Measurements from ENCODE around the gene PIRT.

The PIRT gene

GRCh38 chr17:10844621-10845387 is 6.9 kb upstream of the PIRT start (continued):
- no peak for TF ChIP-seq ZNF274 (IDR thresholded peaks at IDR 0.05; ENCODE audit: low read length)
- TF ChIP-seq ZNF274 (tag by site-specific recombination; IDR thresholded peaks at IDR 0.05; ENCODE audit: borderline replicate concordance): no peak
- TF ChIP-seq, protein P1, sequence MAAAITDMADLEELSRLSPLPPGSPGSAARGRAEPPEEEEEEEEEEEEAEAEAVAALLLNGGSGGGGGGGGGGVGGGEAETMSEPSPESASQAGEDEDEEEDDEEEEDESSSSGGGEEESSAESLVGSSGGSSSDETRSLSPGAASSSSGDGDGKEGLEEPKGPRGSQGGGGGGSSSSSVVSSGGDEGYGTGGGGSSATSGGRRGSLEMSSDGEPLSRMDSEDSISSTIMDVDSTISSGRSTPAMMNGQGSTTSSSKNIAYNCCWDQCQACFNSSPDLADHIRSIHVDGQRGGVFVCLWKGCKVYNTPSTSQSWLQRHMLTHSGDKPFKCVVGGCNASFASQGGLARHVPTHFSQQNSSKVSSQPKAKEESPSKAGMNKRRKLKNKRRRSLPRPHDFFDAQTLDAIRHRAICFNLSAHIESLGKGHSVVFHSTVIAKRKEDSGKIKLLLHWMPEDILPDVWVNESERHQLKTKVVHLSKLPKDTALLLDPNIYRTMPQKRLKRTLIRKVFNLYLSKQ (tag by site-specific recombination; IDR thresholded peaks at IDR 0.05; ENCODE audit: borderline replicate concordance): no peak
- TF ChIP-seq PBX3 (CRISPR knock-in tag; IDR thresholded peaks at IDR 0.05): no peak
- TF ChIP-seq ZBTB21 (tag by site-specific recombination; IDR thresholded peaks at IDR 0.05): no peak
- TF ChIP-seq, protein P2, sequence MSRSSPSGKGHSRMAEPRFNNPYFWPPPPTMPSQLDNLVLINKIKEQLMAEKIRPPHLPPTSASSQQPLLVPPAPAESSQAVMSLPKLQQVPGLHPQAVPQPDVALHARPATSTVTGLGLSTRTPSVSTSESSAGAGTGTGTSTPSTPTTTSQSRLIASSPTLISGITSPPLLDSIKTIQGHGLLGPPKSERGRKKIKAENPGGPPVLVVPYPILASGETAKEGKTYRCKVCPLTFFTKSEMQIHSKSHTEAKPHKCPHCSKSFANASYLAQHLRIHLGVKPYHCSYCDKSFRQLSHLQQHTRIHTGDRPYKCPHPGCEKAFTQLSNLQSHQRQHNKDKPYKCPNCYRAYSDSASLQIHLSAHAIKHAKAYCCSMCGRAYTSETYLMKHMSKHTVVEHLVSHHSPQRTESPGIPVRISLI (tag by site-specific recombination; IDR thresholded peaks at IDR 0.05): no peak
- TF ChIP-seq ZBTB10 (tag by site-specific recombination; IDR thresholded peaks at IDR 0.05): 0 out of 2 replicates have a peak, but pooled peaks have one; percentile 22
- no peak for TF ChIP-seq ZSCAN18 (tag by site-specific recombination; IDR thresholded peaks at IDR 0.05)
- TF ChIP-seq ZNF626 (tag by site-specific recombination; IDR thresholded peaks at IDR 0.05): no peak
- TF ChIP-seq, protein P3, sequence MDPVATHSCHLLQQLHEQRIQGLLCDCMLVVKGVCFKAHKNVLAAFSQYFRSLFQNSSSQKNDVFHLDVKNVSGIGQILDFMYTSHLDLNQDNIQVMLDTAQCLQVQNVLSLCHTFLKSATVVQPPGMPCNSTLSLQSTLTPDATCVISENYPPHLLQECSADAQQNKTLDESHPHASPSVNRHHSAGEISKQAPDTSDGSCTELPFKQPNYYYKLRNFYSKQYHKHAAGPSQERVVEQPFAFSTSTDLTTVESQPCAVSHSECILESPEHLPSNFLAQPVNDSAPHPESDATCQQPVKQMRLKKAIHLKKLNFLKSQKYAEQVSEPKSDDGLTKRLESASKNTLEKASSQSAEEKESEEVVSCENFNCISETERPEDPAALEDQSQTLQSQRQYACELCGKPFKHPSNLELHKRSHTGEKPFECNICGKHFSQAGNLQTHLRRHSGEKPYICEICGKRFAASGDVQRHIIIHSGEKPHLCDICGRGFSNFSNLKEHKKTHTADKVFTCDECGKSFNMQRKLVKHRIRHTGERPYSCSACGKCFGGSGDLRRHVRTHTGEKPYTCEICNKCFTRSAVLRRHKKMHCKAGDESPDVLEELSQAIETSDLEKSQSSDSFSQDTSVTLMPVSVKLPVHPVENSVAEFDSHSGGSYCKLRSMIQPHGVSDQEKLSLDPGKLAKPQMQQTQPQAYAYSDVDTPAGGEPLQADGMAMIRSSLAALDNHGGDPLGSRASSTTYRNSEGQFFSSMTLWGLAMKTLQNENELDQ (tag by site-specific recombination; IDR thresholded peaks at IDR 0.05; ENCODE audit: low read depth): no peak
- peak; percentile 9 for TF ChIP-seq ZBTB26 (tag by site-specific recombination; optimal IDR thresholded peaks at IDR 0.05)
- no peak for TF ChIP-seq ZNF37A (tag by site-specific recombination; IDR thresholded peaks at IDR 0.05)
- no peak for TF ChIP-seq ZNF776 (tag by site-specific recombination; IDR thresholded peaks at IDR 0.05; ENCODE audit: borderline replicate concordance)
- peak; percentile 84 for TF ChIP-seq EGR2 (tag by site-specific recombination; IDR thresholded peaks at IDR 0.05; ENCODE audit: low read depth)
- no peak for TF ChIP-seq ZNF18 (tag by site-specific recombination; IDR thresholded peaks at IDR 0.05)
- no peak for TF ChIP-seq ZNF510 (tag by site-specific recombination; IDR thresholded peaks at IDR 0.05; ENCODE audit: insufficient replicate concordance)
- no peak for TF ChIP-seq ZNF701 (tag by site-specific recombination; IDR thresholded peaks at IDR 0.05)
- no peak for TF ChIP-seq ZSCAN16 (tag by site-specific recombination; IDR thresholded peaks at IDR 0.05)
- TF ChIP-seq REPIN1 (tag by site-specific recombination; IDR thresholded peaks at IDR 0.05; ENCODE audit: low read depth): no peak
- no peak for TF ChIP-seq ZNF621 (tag by site-specific recombination; IDR thresholded peaks at IDR 0.05)
- TF ChIP-seq ZNF580 (tag by site-specific recombination; IDR thresholded peaks at IDR 0.05): no peak
- TF ChIP-seq, protein P4, sequence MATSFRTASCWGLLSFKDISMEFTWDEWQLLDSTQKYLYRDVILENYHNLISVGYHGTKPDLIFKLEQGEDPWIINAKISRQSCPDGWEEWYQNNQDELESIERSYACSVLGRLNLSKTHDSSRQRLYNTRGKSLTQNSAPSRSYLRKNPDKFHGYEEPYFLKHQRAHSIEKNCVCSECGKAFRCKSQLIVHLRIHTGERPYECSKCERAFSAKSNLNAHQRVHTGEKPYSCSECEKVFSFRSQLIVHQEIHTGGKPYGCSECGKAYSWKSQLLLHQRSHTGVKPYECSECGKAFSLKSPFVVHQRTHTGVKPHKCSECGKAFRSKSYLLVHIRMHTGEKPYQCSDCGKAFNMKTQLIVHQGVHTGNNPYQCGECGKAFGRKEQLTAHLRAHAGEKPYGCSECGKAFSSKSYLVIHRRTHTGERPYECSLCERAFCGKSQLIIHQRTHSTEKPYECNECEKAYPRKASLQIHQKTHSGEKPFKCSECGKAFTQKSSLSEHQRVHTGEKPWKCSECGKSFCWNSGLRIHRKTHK (tag by site-specific recombination; IDR thresholded peaks at IDR 0.05): no peak
- peak; percentile 58; the same call in 1 of the 2 replicates for TF ChIP-seq ZBTB48 (tag by site-specific recombination; IDR thresholded peaks at IDR 0.05)
